HFFc6 (cell line): Measurements from ENCODE around the gene NOMO2. TPM values are rescaled to one million over a fixed set of nuclear protein-coding genes. Genes with fewer than 3 reads are reported as not detected.
"Not testable (repeated sequence)": the region's sequence is repeated elsewhere in the genome, so short reads cannot be mapped to it uniquely, and the experiment has no call there.

Experiments
- DNase-seq: peaks from one replicate; pipeline ENCODE4 v3.0.0-alpha.2; 2018
- H3K27ac Mint-ChIP-seq: 2 replicates; pipeline ENCODE4 v1.8.0; 2020; ENCODE audit warnings: mild to moderate bottlenecking, mixed read lengths
- H3K27me3 Mint-ChIP-seq: 2 replicates; pipeline ENCODE4 v1.8.0; 2021; ENCODE audit warnings: mild to moderate bottlenecking, moderate library complexity, mixed read lengths; ENCODE audit not compliant: insufficient read depth
- H3K36me3 Mint-ChIP-seq: 2 replicates; pipeline ENCODE4 v1.8.0; 2021; ENCODE audit warnings: low read depth, mixed read lengths
- H3K4me1 Mint-ChIP-seq: 2 replicates; pipeline ENCODE4 v1.8.0; 2020; ENCODE audit warnings: low read depth, mixed read lengths
- H3K4me3 Mint-ChIP-seq: 2 replicates; pipeline ENCODE4 v1.8.0; 2020; ENCODE audit warnings: mild to moderate bottlenecking, moderate library complexity, mixed read lengths
- H3K9me3 Mint-ChIP-seq: 2 replicates; pipeline ENCODE4 v1.8.0; 2020; ENCODE audit warnings: mild to moderate bottlenecking, mixed read lengths
- long read RNA-seq: library from polyadenylated mRNA; unstranded; transcript quantifications from one replicate; pipeline ENCODE4 v2.0.0, GENCODE V29; 2019
- total RNA-seq, 6 experiments: library from RNA; stranded (reverse); fragmentation: NEBNext Ultra II Directional; extraction: Animal tissue kit (Norgen Biotek cat#: 25700); gene quantifications; 2 replicates in 1 of 6; 3 replicates in 5 of 6; pipeline ENCODE4 v1.2.3, GENCODE V29; 2021

The NOMO2 gene, protein sequence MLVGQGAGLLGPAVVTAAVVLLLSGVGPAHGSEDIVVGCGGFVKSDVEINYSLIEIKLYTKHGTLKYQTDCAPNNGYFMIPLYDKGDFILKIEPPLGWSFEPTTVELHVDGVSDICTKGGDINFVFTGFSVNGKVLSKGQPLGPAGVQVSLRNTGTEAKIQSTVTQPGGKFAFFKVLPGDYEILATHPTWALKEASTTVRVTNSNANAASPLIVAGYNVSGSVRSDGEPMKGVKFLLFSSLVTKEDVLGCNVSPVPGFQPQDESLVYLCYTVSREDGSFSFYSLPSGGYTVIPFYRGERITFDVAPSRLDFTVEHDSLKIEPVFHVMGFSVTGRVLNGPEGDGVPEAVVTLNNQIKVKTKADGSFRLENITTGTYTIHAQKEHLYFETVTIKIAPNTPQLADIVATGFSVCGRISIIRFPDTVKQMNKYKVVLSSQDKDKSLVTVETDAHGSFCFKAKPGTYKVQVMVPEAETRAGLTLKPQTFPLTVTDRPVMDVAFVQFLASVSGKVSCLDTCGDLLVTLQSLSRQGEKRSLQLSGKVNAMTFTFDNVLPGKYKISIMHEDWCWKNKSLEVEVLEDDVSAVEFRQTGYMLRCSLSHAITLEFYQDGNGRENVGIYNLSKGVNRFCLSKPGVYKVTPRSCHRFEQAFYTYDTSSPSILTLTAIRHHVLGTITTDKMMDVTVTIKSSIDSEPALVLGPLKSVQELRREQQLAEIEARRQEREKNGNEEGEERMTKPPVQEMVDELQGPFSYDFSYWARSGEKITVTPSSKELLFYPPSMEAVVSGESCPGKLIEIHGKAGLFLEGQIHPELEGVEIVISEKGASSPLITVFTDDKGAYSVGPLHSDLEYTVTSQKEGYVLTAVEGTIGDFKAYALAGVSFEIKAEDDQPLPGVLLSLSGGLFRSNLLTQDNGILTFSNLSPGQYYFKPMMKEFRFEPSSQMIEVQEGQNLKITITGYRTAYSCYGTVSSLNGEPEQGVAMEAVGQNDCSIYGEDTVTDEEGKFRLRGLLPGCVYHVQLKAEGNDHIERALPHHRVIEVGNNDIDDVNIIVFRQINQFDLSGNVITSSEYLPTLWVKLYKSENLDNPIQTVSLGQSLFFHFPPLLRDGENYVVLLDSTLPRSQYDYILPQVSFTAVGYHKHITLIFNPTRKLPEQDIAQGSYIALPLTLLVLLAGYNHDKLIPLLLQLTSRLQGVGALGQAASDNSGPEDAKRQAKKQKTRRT
- 100 to 1,000 TPM; 211 to 262 (median 239) TPM for total RNA-seq
- long read RNA-seq, full-length matches to known transcripts: 34 of 79 reads
- long read RNA-seq, partial matches to known transcripts: 38 of 79 reads
- long read RNA-seq, other reads (novel, unspliced or antisense): 7 of 79 reads

DNA sequence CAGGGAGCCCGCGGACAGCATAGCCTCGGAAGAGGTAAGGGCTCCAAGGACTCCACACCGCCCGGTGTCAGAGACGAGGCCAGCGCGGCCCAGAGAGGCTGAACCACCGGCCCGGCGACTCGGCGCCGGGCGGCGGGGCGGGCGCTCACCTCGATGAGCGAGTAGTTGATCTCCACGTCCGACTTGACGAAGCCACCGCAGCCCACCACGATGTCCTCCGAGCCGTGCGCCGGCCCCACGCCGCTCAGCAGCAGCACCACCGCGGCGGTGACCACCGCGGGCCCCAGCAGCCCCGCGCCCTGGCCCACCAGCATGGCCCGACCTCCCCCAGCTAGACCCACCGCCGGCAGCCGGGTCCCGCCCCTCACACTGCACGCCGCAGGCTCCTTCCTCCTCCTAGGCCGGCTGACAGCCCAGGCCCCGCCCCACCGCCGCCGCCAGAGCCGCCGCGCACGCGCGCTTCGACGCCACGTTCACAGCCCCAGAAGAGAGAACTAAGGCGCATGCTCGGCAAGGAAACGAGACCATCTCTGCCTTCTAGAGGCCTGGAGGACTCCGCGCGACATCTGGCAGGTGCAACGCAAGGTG lies at the start of gene NOMO2:
Gene NOMO2, minus strand, starts transcription at position 371 of the 588 bp plus-strand sequence. Its CDS starts 57 bp downstream, at position 314.
- peak; percentile 88 for DNase-seq
- not testable (repeated sequence) for H3K4me1 Mint-ChIP-seq, H3K27ac Mint-ChIP-seq, H3K27me3 Mint-ChIP-seq, H3K9me3 Mint-ChIP-seq, H3K36me3 Mint-ChIP-seq
- peak within 1 kb of the TSS; percentile 75 for H3K4me3 Mint-ChIP-seq

DNA sequence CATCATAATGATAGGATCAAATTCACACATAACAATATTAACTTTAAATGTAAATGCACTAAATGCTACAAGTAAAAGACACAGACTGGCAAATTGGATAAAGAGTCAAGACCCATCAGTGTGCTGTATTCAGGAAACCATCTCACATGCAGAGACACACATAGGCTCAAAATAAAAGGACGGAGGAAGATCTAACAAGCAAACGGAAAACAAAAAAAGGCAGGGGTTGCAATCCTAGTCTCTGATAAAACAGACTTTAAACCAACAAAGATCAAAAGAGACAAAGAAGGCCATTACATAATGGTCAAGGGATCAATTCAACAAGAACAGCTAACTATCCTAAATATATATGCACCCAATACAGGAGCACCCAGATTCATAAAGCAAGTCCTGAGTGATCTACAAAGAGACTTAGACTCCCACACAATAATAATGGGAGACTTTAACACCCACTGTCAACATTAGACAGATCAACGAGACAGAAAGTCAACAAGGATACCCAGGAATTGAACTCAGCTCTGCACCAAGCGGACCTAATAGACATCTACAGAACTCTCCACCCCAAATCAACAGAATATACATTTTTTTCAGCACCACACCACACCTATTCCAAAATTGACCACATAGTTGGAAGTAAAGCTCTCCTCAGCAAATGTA lies 48.4 kb upstream of the NOMO2 start:
- DNase-seq, H3K4me3 Mint-ChIP-seq, H3K27me3 Mint-ChIP-seq, H3K36me3 Mint-ChIP-seq, H3K9me3 Mint-ChIP-seq, H3K27ac Mint-ChIP-seq, H3K4me1 Mint-ChIP-seq: not testable (repeated sequence)

DNA sequence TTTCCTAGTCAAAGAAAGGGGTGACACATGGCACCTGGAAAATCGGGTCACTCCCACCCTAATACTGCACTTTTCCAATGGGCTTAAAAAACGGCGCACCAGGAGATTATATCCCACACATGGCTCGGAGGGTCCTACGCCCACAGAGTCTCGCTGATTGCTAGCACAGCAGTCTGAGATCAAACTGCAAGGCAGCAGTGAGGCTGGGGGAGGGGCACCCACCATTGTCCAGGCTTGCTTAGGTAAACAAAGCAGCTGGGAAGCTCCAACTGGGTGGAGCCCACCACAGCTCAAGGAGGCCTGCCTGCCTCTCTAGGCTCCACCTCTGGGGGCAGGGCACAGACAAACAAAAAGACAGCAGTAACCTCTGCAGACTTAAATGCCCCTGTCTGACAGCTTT lies 46.4 kb upstream of the NOMO2 start:
- H3K36me3 Mint-ChIP-seq, H3K27ac Mint-ChIP-seq, H3K4me1 Mint-ChIP-seq, H3K4me3 Mint-ChIP-seq, DNase-seq, H3K9me3 Mint-ChIP-seq, H3K27me3 Mint-ChIP-seq: not testable (repeated sequence)

DNA sequence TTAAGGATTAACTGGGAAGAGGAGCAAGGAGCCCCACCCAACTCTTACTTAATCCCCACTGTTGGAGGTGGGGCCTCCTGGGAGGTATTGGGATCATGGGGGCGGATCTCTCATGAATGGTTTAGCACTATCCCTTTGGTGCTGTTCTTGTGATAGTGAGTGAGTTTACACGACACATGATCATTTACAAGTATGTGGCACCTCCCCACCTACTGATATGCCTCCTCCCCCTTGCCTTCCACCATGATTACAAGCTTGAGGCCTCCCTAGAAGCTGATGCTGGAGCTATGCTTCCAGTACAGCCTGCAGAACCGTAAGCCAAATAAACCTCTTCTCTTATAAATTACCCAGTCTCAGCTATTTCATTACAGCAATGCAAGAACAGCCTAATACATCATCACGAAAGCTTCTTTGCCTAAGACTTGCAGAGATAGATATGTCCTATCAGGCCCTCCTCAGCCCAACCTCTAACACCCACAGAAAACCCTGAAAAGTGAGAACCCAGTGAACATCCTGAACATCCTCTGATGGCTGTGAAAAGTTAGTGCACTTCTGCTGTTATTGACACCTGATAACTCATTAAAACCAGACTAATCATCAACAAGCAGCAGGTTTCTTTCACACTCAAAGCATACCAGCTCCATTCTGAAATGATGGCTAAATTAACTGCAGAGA lies 41.8 kb upstream of the NOMO2 start:
- H3K4me3 Mint-ChIP-seq, H3K27me3 Mint-ChIP-seq, H3K9me3 Mint-ChIP-seq, H3K36me3 Mint-ChIP-seq, H3K4me1 Mint-ChIP-seq, H3K27ac Mint-ChIP-seq, DNase-seq: not testable (repeated sequence)

DNA sequence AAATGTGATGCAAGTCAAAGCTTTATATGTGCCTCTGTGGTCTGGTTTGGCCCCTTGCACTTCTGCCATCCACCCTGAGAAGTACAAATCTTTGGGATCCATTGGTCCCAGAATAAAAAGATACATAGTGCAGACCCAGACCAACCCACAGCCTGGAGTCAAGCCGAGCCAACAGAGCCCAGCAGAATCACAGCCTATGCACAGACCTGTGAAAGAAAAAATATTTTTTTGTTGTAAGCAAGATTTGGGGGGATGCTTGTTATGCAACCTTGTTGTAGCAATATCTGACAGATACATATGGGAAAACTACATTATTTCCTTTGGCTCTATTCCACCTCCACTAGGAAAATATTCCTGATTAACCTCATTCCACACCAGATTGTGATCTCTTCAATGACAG lies 36.7 kb upstream of the NOMO2 start:
- not testable (repeated sequence) for DNase-seq, H3K4me3 Mint-ChIP-seq, H3K9me3 Mint-ChIP-seq, H3K36me3 Mint-ChIP-seq, H3K27ac Mint-ChIP-seq, H3K27me3 Mint-ChIP-seq, H3K4me1 Mint-ChIP-seq

DNA sequence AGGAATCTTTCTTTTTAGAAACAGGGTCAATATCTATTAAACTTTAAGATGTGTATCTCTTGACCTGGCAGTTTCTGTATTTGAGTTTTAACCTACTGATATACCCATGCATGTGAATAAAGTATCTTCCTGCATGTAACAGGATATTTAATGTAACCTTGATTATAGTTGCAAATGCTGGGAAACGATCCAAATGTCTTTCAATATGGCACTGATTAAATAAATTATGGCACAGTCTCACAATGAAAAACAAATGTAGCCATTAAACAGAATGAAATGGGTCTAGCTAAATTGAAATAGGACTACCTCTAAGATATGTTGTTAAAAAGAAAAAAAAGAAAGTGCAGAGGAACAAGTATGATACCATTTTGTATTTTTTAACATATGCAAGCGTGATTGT lies 35.8 kb upstream of the NOMO2 start:
- not testable (repeated sequence) for H3K4me3 Mint-ChIP-seq, H3K27ac Mint-ChIP-seq, H3K4me1 Mint-ChIP-seq, H3K27me3 Mint-ChIP-seq, DNase-seq, H3K9me3 Mint-ChIP-seq, H3K36me3 Mint-ChIP-seq

DNA sequence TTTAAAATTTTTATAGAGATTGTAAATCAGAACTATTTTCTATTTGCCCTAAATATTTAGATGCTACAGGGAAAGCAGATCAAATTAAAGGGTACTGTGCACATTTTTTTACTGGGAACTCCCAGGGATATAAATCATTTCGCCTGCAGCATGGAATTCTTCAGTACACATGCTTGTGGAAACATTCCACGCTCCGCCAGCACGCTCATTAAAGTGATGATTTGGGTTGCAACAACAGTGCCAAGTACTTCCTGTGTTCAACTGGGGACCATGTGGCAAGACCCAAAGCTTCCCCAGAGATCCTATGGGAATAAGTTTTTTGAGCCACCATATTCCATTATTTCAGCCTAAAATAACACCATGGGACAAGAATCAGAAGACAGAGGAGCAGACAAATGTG lies 35.4 kb upstream of the NOMO2 start:
- H3K4me3 Mint-ChIP-seq, H3K9me3 Mint-ChIP-seq, H3K27me3 Mint-ChIP-seq, H3K4me1 Mint-ChIP-seq, H3K36me3 Mint-ChIP-seq, H3K27ac Mint-ChIP-seq: not testable (repeated sequence)
- peak; percentile 6 for DNase-seq

DNA sequence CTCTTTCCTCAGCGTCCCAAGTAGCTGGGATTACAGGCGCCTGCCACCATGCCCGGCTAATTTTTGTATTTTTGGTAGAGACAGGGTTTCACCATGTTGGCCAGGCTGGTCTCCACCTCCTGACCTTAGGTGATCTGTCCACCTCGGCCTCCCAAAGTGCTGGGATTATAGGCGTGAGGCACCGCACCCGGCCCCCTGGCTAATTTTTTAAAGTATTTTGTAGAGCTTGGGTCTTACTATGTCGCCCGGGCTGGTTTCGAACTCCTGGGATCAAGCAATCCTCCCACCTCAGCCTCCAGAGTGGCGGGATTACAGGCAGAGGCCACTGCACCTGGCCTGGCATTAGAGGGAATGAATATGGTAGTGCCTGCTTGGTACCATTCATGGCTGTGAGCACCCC lies 33.9 kb upstream of the NOMO2 start:
- not testable (repeated sequence) for H3K27ac Mint-ChIP-seq, H3K27me3 Mint-ChIP-seq, H3K9me3 Mint-ChIP-seq, H3K4me1 Mint-ChIP-seq, H3K36me3 Mint-ChIP-seq, H3K4me3 Mint-ChIP-seq, DNase-seq

DNA sequence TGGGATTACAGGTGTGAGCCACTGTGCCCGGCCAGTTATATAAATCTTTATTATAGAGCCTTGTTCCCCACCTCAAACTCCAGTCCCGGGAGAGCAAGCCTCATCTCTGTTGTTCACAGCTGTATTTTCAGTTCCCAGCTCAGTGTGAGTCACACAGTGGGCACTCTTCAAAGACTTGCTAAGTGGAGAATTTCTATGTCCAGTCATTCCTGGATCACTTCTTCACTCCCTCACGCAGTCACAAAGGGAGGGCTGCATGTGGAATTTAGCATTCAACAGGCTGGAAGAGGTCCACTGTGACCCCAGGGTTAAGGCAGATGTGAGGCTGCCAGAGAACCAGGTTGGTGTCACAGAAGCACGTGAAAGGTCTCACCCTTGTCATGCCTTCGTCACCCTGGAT lies 33.0 kb upstream of the NOMO2 start:
- H3K27me3 Mint-ChIP-seq, H3K4me3 Mint-ChIP-seq, H3K27ac Mint-ChIP-seq, H3K36me3 Mint-ChIP-seq, H3K4me1 Mint-ChIP-seq, H3K9me3 Mint-ChIP-seq: not testable (repeated sequence)
- DNase-seq: peak; percentile 77

DNA sequence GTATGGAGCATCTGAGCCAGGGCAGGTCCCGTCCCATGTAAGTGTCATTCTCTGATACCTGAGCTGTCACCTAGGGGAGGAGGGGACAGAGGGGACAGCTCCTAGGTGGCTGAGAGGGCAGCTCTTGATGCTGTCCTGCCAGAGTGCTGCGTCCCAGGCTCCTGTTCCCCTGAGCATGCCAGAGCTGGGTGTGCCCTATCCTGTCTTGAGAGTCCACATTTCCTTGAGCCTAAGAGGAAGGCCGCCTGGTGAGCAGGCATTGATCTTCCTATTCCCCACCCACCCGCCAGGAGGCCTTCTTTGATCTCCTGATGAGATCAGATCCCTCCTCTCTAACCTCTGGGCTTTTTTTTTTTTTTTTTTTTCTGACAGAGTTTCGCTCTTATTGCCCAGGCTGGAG lies 32.0 kb upstream of the NOMO2 start:
- DNase-seq: not testable (repeated sequence)

DNA sequence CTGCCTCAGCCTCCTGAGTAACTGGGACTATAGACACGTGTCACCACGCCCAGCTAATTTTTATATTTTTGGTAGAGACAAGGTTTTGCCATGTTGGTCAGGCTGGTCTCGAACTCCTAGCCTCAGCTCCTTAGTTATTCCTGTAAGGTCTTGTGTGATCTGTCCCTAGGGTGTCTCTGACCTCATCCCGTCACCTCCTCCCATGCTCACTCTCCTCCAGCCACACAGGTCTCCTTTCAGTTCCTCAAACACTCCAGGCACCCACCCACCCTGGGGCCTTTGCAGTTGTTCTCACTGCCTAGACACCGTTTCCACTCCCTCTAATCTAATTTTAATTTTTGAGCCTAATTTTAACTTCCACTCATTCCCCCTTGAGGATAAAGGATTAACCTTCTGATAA lies 31.1 kb upstream of the NOMO2 start:
- not testable (repeated sequence) for H3K27me3 Mint-ChIP-seq, H3K27ac Mint-ChIP-seq, H3K4me1 Mint-ChIP-seq, H3K9me3 Mint-ChIP-seq, H3K36me3 Mint-ChIP-seq, H3K4me3 Mint-ChIP-seq, DNase-seq

More for the DNA sequence above, 32.0 kb upstream of the NOMO2 start:
- not testable (repeated sequence) for H3K4me3 Mint-ChIP-seq, H3K9me3 Mint-ChIP-seq, H3K4me1 Mint-ChIP-seq, H3K27me3 Mint-ChIP-seq, H3K27ac Mint-ChIP-seq, H3K36me3 Mint-ChIP-seq
